CD4-positive, CD25-positive, alpha-beta regulatory T cell (primary cell): ENCODE data around the gene SPATC1L. TPM values are rescaled to one million over a fixed set of nuclear protein-coding genes. Genes with fewer than 3 reads are reported as not detected.
"Not testable (repeated sequence)": the region's sequence is repeated elsewhere in the genome, so short reads cannot be mapped to it uniquely, and the experiment has no call there.

ENCODE experiments used
- ATAC-seq, 2 donors: fragments of 150-1000 bp; cut with Tn5 transposase; one replicate each; pipeline ENCODE4 v1.10.0; 2021; ENCODE audit warnings: low read depth in 2 of 2, moderate number of reproducible peaks in 2 of 2, moderate library complexity in 1 of 2
- DNase-seq, 3 donors: peaks; one replicate each; pipeline versions ENCODE4 v3.0.0 to v3.0.0-alpha.2; 2012 to 2022; ENCODE audit warnings: mixed read lengths in 1 of 3
- H3K27ac ChIP-seq: one replicate; pipeline ENCODE4 v1.7.0; 2013; ENCODE audit warnings: mild to moderate bottlenecking, low read length; ENCODE audit not compliant: insufficient read depth, poor library complexity, severe bottlenecking
- H3K27me3 ChIP-seq: one replicate; pipeline ENCODE4 v1.7.0; 2013; ENCODE audit warnings: low read length; ENCODE audit not compliant: control insufficient read depth, insufficient read depth
- H3K36me3 ChIP-seq: one replicate; pipeline ENCODE4 v1.7.0; 2013; ENCODE audit warnings: mild to moderate bottlenecking, low read length, moderate library complexity; ENCODE audit not compliant: control insufficient read depth, insufficient read depth
- H3K4me1 ChIP-seq: 2 replicates; pipeline ENCODE4 v1.7.0; 2013; ENCODE audit warnings: mild to moderate bottlenecking, low read length; ENCODE audit not compliant: insufficient read depth, control insufficient read depth, poor library complexity, severe bottlenecking
- H3K4me3 ChIP-seq: one replicate; pipeline ENCODE4 v1.7.0; 2013; ENCODE audit warnings: low read depth, mild to moderate bottlenecking, low read length, moderate library complexity
- H3K9me3 ChIP-seq, 2 experiments: 1 replicate in 1 of 2; 2 replicates in 1 of 2; pipeline ENCODE4 v1.7.0; 2013; ENCODE audit warnings: low read length in 2 of 2, mild to moderate bottlenecking in 1 of 2, moderate library complexity in 1 of 2; ENCODE audit not compliant: control insufficient read depth in 2 of 2
- H3K27ac Mint-ChIP-seq, 3 donors: one replicate each; pipeline ENCODE4 v1.8.0; 2020 to 2022; ENCODE audit warnings: mild to moderate bottlenecking in 3 of 3, mixed read lengths in 3 of 3, moderate library complexity in 2 of 3
- H3K27me3 Mint-ChIP-seq: one replicate; pipeline ENCODE4 v1.8.0; 2022; ENCODE audit warnings: mild to moderate bottlenecking, mixed read lengths
- H3K36me3 Mint-ChIP-seq: one replicate; pipeline ENCODE4 v1.8.0; 2020; ENCODE audit warnings: mixed read lengths
- H3K4me1 Mint-ChIP-seq, 4 donors: one replicate each; pipeline ENCODE4 v1.8.0; 2020 to 2022; ENCODE audit warnings: mixed read lengths in 4 of 4, mild to moderate bottlenecking in 1 of 4
- H3K4me3 Mint-ChIP-seq, 4 donors: one replicate each; pipeline ENCODE4 v1.8.0; 2020 to 2022; ENCODE audit warnings: mild to moderate bottlenecking in 4 of 4, mixed read lengths in 4 of 4, moderate library complexity in 3 of 4
- H3K9me3 Mint-ChIP-seq, 7 donors: one replicate each; pipeline ENCODE4 v1.8.0; 2020 to 2022; ENCODE audit warnings: mixed read lengths in 7 of 7, mild to moderate bottlenecking in 3 of 7, moderate library complexity in 2 of 7
- polyA plus RNA-seq, 4 donors: library from polyadenylated mRNA; unstranded; fragments of 300-500 nt; fragmentation: Illumina TruSeq; gene quantifications; one replicate each; pipeline ENCODE4 v1.2.3, GENCODE V29; 2021
- total RNA-seq: library from RNA; stranded (reverse); gene quantifications from one replicate; pipeline ENCODE4 v1.2.3, GENCODE V29; 2022

The SPATC1L gene
- total and polyA plus RNA-seq, 5 donors from 2014 or later: 1.7 to 9.2 (median 6.0) TPM

DNA sequence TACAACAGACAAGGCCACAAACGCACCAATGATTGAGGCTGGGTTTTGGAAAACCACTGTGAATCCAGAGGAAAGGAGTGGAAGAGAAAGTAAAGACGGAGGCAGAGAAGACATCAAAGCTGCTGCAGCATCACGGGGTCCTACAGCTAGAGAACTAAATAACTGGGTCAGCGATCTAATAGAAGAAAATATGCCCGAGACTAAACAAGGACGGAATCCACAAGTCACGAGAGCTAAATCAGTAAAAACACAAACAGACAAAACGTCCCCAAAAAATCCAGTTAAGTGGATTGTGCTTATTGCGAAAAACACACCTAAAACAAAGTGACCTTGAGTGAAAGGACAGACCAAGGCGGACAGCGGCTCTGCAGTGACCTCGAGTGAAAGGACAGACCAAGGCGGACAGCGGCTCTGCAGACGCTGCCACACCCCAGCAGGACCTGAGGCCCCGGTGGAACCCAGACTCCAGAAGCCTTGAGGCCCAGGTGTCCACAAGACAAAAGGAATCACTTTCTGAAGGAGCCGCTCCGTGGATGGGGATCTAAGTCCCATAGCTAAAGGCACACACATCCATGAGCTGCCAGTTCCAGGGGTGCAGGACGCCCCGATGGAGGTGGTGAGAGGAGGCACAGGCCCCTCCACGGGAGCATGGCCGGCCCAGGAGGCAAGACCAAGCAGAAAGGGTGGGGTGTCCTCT is 34.9 kb downstream of the SPATC1L start:
- Histone ChIP-seq H3K27ac (no peak overlapping the region), H3K4me3 (no peak overlapping the region), H3K9me3 (no peaks in the 10 kb centered on the region), H3K36me3 (no peaks in the 10 kb centered on the region), H3K27me3 (no peaks in the 10 kb centered on the region), H3K4me1 (no peaks in the 10 kb centered on the region)
- H3K27me3 Mint-ChIP-seq: no peaks in the 10 kb centered on the region
- H3K4me1 Mint-ChIP-seq: peaks cover 0 to 6% (median 2%) of the 10 kb centered on the region in 4 donors
- DNase-seq: no peak
- no peak overlapping the region for H3K27ac Mint-ChIP-seq
- no peaks in the 10 kb centered on the region for H3K9me3 Mint-ChIP-seq
- H3K4me3 Mint-ChIP-seq: no peak overlapping the region
- no peak for ATAC-seq
- H3K36me3 Mint-ChIP-seq: no peaks in the 10 kb centered on the region

DNA sequence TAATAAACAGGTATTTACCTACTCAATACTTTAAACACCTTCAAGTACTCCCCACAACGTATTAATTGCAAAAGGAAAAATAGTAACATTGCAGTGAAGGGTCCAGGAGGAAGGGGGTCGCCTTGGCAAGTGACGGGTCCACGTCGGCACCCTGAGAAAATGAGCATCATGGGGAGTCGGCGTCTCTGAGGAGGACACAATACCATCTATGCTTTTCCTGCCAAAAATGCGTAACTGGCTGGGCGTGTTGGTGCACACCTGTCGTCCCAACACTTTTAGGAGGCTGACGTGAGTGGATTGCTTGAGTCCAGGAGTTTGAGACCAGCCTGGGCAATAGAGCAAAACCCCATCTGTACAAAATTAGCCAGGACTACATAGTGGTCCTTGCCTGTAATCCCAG is 36.2 kb downstream of the SPATC1L start:
- H3K9me3 ChIP-seq: no peaks in the 10 kb centered on the region
- no peak overlapping the region for H3K4me3 ChIP-seq
- no peaks in the 10 kb centered on the region for H3K27me3 Mint-ChIP-seq
- peaks cover 0 to 14% (median 6%) of the 10 kb centered on the region in 4 donors for H3K4me1 Mint-ChIP-seq
- H3K36me3 ChIP-seq: no peaks in the 10 kb centered on the region
- DNase-seq (no peak), ATAC-seq (no peak)
- H3K4me3 Mint-ChIP-seq: no peak overlapping the region
- H3K9me3 Mint-ChIP-seq: no peaks in the 10 kb centered on the region
- no peak overlapping the region for H3K27ac Mint-ChIP-seq
- H3K36me3 Mint-ChIP-seq: no peaks in the 10 kb centered on the region
- no peaks in the 10 kb centered on the region for H3K27me3 ChIP-seq
- no peak overlapping the region for H3K27ac ChIP-seq
- H3K4me1 ChIP-seq: peaks cover 7% of the 10 kb centered on the region

DNA sequence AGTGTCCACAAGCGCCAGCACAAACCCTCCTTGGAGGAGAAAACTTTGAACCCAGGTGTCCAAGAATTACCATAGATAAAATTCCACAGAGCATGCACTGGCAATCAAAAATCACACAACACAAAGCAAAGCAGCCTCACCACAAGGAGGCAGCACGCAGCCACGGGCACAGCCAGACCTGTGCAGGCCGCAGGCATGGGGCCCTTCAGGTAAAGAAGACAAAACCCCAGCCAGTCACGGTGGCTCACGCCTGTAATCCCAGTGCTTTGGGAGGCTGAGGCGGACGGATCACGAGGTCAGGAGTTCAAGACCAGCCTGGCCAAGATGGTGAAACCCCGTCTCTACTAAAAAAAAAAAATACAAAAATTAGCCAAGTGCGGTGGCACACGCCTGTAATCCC is 36.8 kb downstream of the SPATC1L start:
- H3K4me1 Mint-ChIP-seq: peaks cover 0 to 11% (median 6%) of the 10 kb centered on the region in 4 donors
- not testable (repeated sequence) for H3K4me3 ChIP-seq

GRCh38 chr21:46146856-46147255 is 37.4 kb downstream of the SPATC1L start:
- H3K4me1 Mint-ChIP-seq: peaks cover 0 to 11% (median 6%) of the 10 kb centered on the region in 4 donors

More for the DNA sequence above, 36.8 kb downstream of the SPATC1L start:
- DNase-seq: peak in 2 of 3 donors; percentile 34 to 66
- H3K9me3 ChIP-seq, H3K27me3 Mint-ChIP-seq, H3K4me3 Mint-ChIP-seq, H3K4me1 ChIP-seq, H3K9me3 Mint-ChIP-seq, H3K27ac ChIP-seq, H3K36me3 Mint-ChIP-seq, H3K27me3 ChIP-seq, H3K27ac Mint-ChIP-seq, ATAC-seq, H3K36me3 ChIP-seq: not testable (repeated sequence)

DNA sequence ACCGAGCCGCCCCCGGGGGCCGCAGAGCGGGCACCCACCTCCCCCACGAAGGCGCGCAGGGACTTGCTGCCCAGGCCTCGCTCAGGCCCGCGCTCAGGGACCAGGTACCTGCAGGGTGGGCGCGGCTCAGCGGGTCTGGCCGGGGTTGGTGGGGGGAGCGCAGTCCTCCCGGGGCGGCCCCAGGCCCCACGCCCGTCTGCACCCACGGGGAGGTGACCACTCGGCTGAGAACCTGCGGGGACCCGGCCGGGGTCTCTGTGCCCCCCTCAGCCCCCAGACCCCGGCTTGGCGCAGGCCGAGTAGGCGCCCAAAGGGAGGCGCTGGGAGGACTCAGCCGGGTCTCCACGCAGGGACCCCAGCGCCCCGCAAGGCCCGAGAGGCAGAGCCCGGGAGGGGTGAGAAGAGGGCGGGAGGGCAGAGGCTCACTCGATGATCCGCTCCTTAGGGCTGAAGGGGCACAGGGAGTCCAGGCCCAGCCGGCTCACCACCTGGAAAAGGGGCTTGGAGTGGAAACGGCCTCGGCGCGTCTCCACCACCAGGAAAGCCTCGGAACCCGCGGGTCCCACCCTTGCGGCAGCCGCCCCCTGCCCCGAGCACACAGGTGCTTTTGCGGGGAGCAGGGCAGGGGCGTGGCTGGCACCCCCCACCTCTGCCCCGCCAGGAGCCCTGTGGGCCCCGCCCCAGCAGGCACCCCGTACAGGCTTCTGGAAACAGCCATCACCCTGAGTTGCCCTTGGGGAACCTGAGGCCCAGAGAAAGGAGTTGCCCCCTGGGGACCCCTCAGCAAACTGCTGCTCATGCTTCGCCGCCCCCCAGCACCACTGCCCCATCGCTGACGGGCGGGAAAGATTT is 38.2 kb downstream of the SPATC1L start:
- H3K4me1 ChIP-seq: peaks cover 7% of the 10 kb centered on the region
- no peaks in the 10 kb centered on the region for H3K27me3 Mint-ChIP-seq
- H3K4me3 ChIP-seq: no peak overlapping the region
- H3K27ac ChIP-seq: no peak overlapping the region
- H3K9me3 ChIP-seq: no peaks in the 10 kb centered on the region
- H3K27me3 ChIP-seq: no peaks in the 10 kb centered on the region
- DNase-seq: no peak
- H3K27ac Mint-ChIP-seq: peak overlapping the region in 1 of 3 donors; percentile 48
- H3K4me3 Mint-ChIP-seq: no peak overlapping the region
- H3K9me3 Mint-ChIP-seq: no peaks in the 10 kb centered on the region
- no peaks in the 10 kb centered on the region for H3K36me3 Mint-ChIP-seq
- no peak for ATAC-seq
- no peaks in the 10 kb centered on the region for H3K36me3 ChIP-seq
- H3K4me1 Mint-ChIP-seq: peaks cover 0 to 11% (median 6%) of the 10 kb centered on the region in 4 donors

More at GRCh38 chr21:46146856-46147255, 37.4 kb downstream of the SPATC1L start:
- no peak overlapping the region for H3K27ac ChIP-seq
- no peaks in the 10 kb centered on the region for H3K36me3 Mint-ChIP-seq
- H3K27ac Mint-ChIP-seq: no peak overlapping the region
- no peak overlapping the region for H3K4me3 Mint-ChIP-seq
- ATAC-seq: no peak
- no peaks in the 10 kb centered on the region for H3K9me3 ChIP-seq
- no peak for DNase-seq
- no peaks in the 10 kb centered on the region for H3K36me3 ChIP-seq
- H3K4me1 ChIP-seq: peaks cover 7% of the 10 kb centered on the region
- no peak overlapping the region for H3K4me3 ChIP-seq
- no peaks in the 10 kb centered on the region for H3K27me3 ChIP-seq
- no peaks in the 10 kb centered on the region for H3K27me3 Mint-ChIP-seq
- no peaks in the 10 kb centered on the region for H3K9me3 Mint-ChIP-seq

DNA sequence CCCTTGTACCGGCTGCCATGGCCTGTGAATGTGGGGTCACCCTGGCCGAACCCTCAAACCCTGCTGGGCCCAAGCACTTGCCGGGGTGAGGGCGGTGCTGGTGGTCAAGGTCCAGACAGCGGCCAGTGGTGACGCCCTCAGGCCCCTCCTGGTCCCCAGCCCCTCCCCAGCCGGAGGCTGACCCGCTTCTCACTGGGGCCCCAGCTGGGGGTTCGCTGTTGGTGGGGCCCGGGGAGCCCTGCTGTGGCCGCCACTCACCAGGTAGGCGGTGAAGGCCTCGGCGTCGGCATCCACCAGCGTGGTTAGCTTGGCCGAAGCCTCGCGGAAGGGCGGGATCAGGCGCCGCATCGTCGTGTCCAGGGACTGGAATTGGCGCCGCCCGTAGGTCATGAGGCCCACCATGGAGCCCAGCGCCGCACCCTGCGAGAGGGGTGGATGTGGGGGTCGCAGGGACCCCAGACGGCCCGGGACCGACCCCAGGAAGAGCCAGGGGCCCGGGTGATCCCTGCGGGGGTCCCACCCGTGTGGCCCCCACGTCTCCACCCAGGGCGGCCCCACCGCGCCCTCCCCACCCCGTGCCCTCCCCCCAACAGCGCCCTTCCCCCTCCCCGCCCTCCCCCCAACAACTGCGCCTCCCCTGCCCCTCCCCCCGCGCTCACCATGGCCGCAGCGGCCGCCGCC is 39.0 kb downstream of the SPATC1L start:
- Mint-ChIP-seq H3K36me3 (no peaks in the 10 kb centered on the region), H3K4me3 (peak overlapping the region in 2 of 4 donors; percentile 58 to 70), H3K27ac (peak overlapping the region in 1 of 3 donors; percentile 49), H3K9me3 (no peaks in the 10 kb centered on the region), H3K27me3 (no peaks in the 10 kb centered on the region), H3K4me1 (peaks cover 0 to 11% (median 6%) of the 10 kb centered on the region in 4 donors)
- Histone ChIP-seq H3K4me3 (no peak overlapping the region), H3K4me1 (peaks cover 7% of the 10 kb centered on the region), H3K9me3 (no peaks in the 10 kb centered on the region), H3K27me3 (no peaks in the 10 kb centered on the region), H3K27ac (no peak overlapping the region), H3K36me3 (no peaks in the 10 kb centered on the region)
- no peak for DNase-seq
- no peak for ATAC-seq

- no peak overlapping the region for H3K4me3 ChIP-seq
- H3K36me3 Mint-ChIP-seq: no peaks in the 10 kb centered on the region
- DNase-seq (peak in 1 of 3 donors; percentile 20), ATAC-seq (no peak)
- no peaks in the 10 kb centered on the region for H3K9me3 ChIP-seq
- H3K27ac Mint-ChIP-seq: peak overlapping the region in 1 of 3 donors; percentile 49
- peak overlapping the region in 1 of 4 donors; percentile 70 for H3K4me3 Mint-ChIP-seq
- peak overlapping the region; percentile 76 for H3K27ac ChIP-seq
- peaks cover 7% of the 10 kb centered on the region for H3K4me1 ChIP-seq
- H3K36me3 ChIP-seq: no peaks in the 10 kb centered on the region
- H3K9me3 Mint-ChIP-seq: no peaks in the 10 kb centered on the region
- H3K27me3 ChIP-seq: no peaks in the 10 kb centered on the region
- no peaks in the 10 kb centered on the region for H3K27me3 Mint-ChIP-seq
- H3K4me1 Mint-ChIP-seq: peaks cover 0 to 11% (median 6%) of the 10 kb centered on the region in 4 donors
Observed at GRCh38 chr21:46144464-46145070, 39.7 kb downstream of the SPATC1L start.
